Vagina (tissue), 2 donors: ENCODE data around the gene PMEPA1.

Experiments used
- CTCF ChIP-seq, 3 experiments: fragments of 450-650 bp in 2 of 3; fragments of 200-600 bp in 1 of 3; sonication (generic) in 1 of 3; IDR thresholded peaks; one replicate each; pipeline ENCODE4 v1.5.1; 2017 to 2019; ENCODE audit warnings: antibody characterized with exemption in 3 of 3, mild to moderate bottlenecking in 2 of 3, moderate library complexity in 2 of 3
- POLR2A ChIP-seq, 2 donors: fragments of 450-650 bp; IDR thresholded peaks; one replicate each; pipeline ENCODE4 v1.6.1; 2017; ENCODE audit warnings: antibody characterized with exemption in 2 of 2, mild to moderate bottlenecking in 2 of 2, moderate library complexity in 2 of 2

- TF ChIP-seq CTCF (IDR thresholded peaks at IDR 0.05): no peak
- no peak for TF ChIP-seq POLR2A (IDR thresholded peaks at IDR 0.05)
These were observed 88.8 kb downstream of the PMEPA1 start for GRCh38 chr20:57620999-57621398.
